Ovary (tissue), 9 donors: ENCODE measurements around the gene TM4SF18. TPM values are rescaled to one million over a fixed set of nuclear protein-coding genes. Genes with fewer than 3 reads are reported as not detected.

Experiments used
- DNase-seq, 5 donors: peaks; one replicate each; pipeline ENCODE4 v3.0.0-alpha.2; 2019 to 2020
- H3K27ac ChIP-seq, 2 donors: fragments of 200-600 bp; one replicate each; pipeline versions ENCODE4 v1.5.1 to v1.8.0; 2019 to 2022
- H3K27me3 ChIP-seq: fragments of 200-600 bp; one replicate; pipeline ENCODE4 v1.8.0; 2022
- H3K36me3 ChIP-seq: fragments of 200-600 bp; sonication (generic); one replicate; pipeline ENCODE4 v1.5.1; 2019
- H3K4me1 ChIP-seq: one replicate; pipeline ENCODE4 v1.8.1; 2013; ENCODE audit warnings: mild to moderate bottlenecking, moderate library complexity; ENCODE audit not compliant: insufficient read depth
- H3K4me3 ChIP-seq: fragments of 200-600 bp; sonication (generic); one replicate; pipeline ENCODE4 v1.5.1; 2017
- H3K9me3 ChIP-seq, 2 donors: fragments of 200-600 bp in 1 of 2; sonication (generic) in 1 of 2; one replicate each; pipeline versions ENCODE4 v1.5.1 to v1.8.1; 2013 to 2019; ENCODE audit warnings: mild to moderate bottlenecking in 1 of 2, moderate library complexity in 1 of 2
- EP300 ChIP-seq: sonication (generic); formaldehyde crosslinking; IDR thresholded peaks from one replicate; pipeline ENCODE4 v1.6.1; 2017; ENCODE audit warnings: antibody characterized with exemption
- POLR2A ChIP-seq: fragments of 450-650 bp; IDR thresholded peaks from one replicate; pipeline ENCODE4 v1.6.1; 2017; ENCODE audit warnings: antibody characterized with exemption, mild to moderate bottlenecking, moderate library complexity
- WGBS, 3 donors: extraction: QIAGEN DNeasy Blood & Tissue Kit in 1 of 3; methylation state at CpG; one replicate each; pipeline versions ENCODE4 v1.1.5 to v1.1.7; 2013 to 2017; 5-methylcytosine and 5-hydroxymethylcytosine counted together
- intact Hi-C, 4 donors: fragments of 100-400 bp; cut with DNase I; formaldehyde crosslinking; loops; one replicate each; pipeline versions ENCODE4 v1.11.0 to v1.15.1; 2022 to 2023
- polyA plus RNA-seq, 2 donors: library from polyadenylated mRNA; stranded (reverse); fragments of 200-250 nt in 1 of 2; fragments of 350-450 nt in 1 of 2; fragmentation: Illumina TruSeq in 1 of 2; extraction: RNeasy Lipid Tissue Mini Kit (QIAGEN cat#74804) in 1 of 2; gene quantifications; one replicate each; pipeline ENCODE4 v1.2.3, GENCODE V29; 2013 to 2014
- total RNA-seq, 7 donors: library from RNA; depleted of rRNA in 2 of 7; stranded (reverse); fragments of >200 nt in 2 of 7; fragmentation: NEBNext Ultra II Directional in 3 of 7; extraction: Animal tissue kit (Norgen Biotek cat#: 25700) in 3 of 7; gene quantifications; one replicate each; pipeline versions ENCODE4 v1.1.0 to v1.2.4, GENCODE V29; 2016 to 2023
- TF ChIP-seq, protein P1 (sequence below), 3 donors: fragments of 450-650 bp in 2 of 3; fragments of 200-600 bp in 1 of 3; IDR thresholded peaks; one replicate each; pipeline versions ENCODE4 v1.5.1 to v1.8.0; 2016 to 2022; ENCODE audit warnings: antibody characterized with exemption in 3 of 3, mild to moderate bottlenecking in 1 of 3
- donor health status: DM: no; HTN: no; CAD: no; lungs with moderate emphysema.
- donor health status: DM: no; HTN: no; CAD: no.
- donor health status: Bipolar disorder and iron deficiency.
- donor health status: DM: yes; HTN: yes; CAD: no.
- donor health status: DM: no; HTN: no; CAD: no.
- donor health status: DM: yes; HTN: yes; CAD: no.

The TM4SF18 gene
- total and polyA plus RNA-seq, 9 donors, result 2.4 to 16.3 (median 4.8) TPM

DNA sequence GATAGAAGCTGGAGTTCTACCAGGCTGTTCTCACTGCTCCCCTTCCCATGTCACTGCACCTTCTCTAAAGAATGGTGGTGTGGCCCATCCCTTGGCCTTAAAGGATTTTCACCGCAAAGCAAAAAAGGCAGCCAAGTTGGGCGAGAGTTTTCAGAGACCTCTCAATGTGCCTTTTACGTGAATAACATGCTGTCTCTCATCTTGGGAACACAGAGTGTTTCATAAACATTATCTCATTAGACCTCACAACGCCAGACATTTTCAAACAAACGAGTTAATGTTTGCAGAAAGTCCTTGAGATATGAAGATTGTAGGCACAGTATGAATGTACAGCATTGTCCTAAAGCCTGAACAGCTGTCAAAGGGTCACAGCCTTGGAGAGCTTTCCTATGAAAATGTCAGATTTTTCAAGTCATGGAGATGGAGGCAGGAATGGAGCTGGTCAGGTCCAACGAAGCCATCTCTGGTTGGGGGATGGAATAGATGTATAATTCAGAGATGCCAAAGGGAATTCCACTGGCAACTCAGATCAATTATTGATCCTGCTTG, 22.7 kb upstream of the TM4SF18 start:
- Histone ChIP-seq H3K27me3 (no peaks in the 10 kb centered on the region), H3K27ac (no peak overlapping the region), H3K9me3 (no peaks in the 10 kb centered on the region), H3K4me3 (no peak overlapping the region), H3K4me1 (peaks cover 5% of the 10 kb centered on the region), H3K36me3 (no peaks in the 10 kb centered on the region)
- no peak for DNase-seq
- no peak for TF ChIP-seq EP300
- TF ChIP-seq POLR2A, result no peak
- TF ChIP-seq, protein P1, sequence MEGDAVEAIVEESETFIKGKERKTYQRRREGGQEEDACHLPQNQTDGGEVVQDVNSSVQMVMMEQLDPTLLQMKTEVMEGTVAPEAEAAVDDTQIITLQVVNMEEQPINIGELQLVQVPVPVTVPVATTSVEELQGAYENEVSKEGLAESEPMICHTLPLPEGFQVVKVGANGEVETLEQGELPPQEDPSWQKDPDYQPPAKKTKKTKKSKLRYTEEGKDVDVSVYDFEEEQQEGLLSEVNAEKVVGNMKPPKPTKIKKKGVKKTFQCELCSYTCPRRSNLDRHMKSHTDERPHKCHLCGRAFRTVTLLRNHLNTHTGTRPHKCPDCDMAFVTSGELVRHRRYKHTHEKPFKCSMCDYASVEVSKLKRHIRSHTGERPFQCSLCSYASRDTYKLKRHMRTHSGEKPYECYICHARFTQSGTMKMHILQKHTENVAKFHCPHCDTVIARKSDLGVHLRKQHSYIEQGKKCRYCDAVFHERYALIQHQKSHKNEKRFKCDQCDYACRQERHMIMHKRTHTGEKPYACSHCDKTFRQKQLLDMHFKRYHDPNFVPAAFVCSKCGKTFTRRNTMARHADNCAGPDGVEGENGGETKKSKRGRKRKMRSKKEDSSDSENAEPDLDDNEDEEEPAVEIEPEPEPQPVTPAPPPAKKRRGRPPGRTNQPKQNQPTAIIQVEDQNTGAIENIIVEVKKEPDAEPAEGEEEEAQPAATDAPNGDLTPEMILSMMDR (IDR thresholded peaks at IDR 0.05), result no peak
- intact Hi-C loops, result loop anchor here in 1 of 4 donors (10.0 kb wide), 1 partner anchor 139 kb away; no protein-coding TSS in a partner anchor
- 17 to 35% (median 22%) methylated on average over 6 of the region's 6 CpGs for WGBS, 3 donors

DNA sequence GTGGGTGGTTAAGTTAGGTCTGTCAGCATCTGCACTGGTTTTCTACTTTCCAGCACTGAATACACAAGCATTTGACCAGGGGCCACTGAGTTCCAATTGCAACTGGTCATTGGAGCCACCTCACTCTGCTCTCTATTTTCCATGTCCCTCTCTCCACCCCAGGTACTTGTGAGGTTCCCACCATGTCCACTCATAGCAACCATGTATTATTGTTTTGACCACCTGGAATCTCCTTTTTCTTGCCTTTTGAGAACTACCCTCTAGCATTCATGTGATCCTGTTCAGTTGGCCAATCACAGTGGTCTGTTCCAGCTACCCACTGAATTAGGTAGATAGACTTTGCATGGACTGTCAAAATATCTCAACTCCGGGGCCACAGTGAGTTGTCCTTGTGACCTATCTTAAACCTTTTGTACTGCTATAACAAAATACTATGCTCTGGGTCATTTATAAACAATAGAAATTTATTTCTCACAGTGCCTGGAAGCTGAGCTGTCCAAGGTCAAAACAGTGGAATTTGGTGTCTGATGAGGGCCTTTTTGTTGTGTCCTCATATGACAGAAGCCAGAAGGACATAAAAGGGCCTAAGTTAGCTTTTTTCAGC, 20.2 kb upstream of the TM4SF18 start:
- Histone ChIP-seq H3K4me1 (peaks cover 5% of the 10 kb centered on the region), H3K36me3 (no peaks in the 10 kb centered on the region), H3K27me3 (no peaks in the 10 kb centered on the region), H3K9me3 (no peaks in the 10 kb centered on the region), H3K27ac (no peak overlapping the region), H3K4me3 (no peak overlapping the region)
- intact Hi-C loops, result loop anchor here in 1 of 4 donors (10.0 kb wide), 1 partner anchor 141 kb away; no protein-coding TSS in a partner anchor
- no peak for DNase-seq
- WGBS, 3 donors, result 7 to 31% (median 23%) methylated on average over 1 of the region's 1 CpG
- TF ChIP-seq, protein P1 (IDR thresholded peaks at IDR 0.05), result no peak
- TF ChIP-seq POLR2A, result no peak
- no peak for TF ChIP-seq EP300

DNA sequence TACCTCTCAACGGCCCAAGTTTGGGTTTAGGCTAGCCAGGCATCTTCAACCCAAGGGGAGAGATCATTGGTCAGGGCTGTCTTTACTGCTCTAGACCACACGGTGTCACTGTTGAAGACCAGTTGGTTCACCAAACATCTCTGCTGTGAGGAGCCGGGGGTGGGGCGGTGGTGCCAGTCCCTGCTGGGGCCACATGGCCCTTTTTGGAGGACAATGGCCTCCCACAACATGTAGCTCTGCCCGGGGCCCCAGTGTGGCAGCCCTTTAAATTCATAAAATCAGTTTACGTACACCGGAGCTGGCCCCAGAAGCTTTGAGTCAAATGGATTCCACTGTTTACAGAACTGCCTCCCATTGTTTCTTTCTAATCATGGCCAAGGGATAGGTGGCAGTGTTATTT, 19.1 kb upstream of the TM4SF18 start:
- Histone ChIP-seq H3K36me3 (no peaks in the 10 kb centered on the region), H3K27me3 (no peaks in the 10 kb centered on the region), H3K4me3 (no peak overlapping the region), H3K4me1 (peaks cover 5% of the 10 kb centered on the region), H3K27ac (no peak overlapping the region), H3K9me3 (no peaks in the 10 kb centered on the region)
- TF ChIP-seq, protein P1 (IDR thresholded peaks at IDR 0.05), result peak in 2 of 3 donors; percentile 16 to 54
- TF ChIP-seq POLR2A, result no peak
- peak; percentile 29 to 54 (median 44) for DNase-seq
- 52 to 54% (median 53%) methylated on average over 7 of the region's 7 CpGs for WGBS, 3 donors
- intact Hi-C loops, result loop anchor here in 1 of 4 donors (10.0 kb wide), 1 partner anchor 142 kb away; no protein-coding TSS in a partner anchor

DNA sequence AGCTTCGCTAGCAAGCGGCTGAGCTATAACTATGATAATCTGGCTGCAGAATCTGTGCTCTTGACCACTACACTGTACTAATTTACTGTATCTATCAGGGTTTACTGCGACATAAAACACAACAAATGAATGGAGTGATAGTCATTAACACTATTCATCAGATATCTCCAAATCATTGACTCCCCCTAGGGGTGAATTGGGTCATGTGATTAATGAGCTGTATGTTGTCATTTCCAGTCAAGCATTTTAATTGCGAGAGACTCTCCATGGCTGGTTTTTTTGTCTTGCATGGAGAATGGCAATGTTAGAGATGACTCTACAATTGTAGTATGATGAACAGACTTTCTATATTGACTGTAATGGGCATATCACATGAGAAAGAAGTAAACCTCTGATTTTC, 10.5 kb upstream of the TM4SF18 start:
- Histone ChIP-seq H3K27me3 (no peaks in the 10 kb centered on the region), H3K27ac (no peak overlapping the region), H3K4me3 (no peak overlapping the region), H3K4me1 (peaks cover 7% of the 10 kb centered on the region), H3K9me3 (no peaks in the 10 kb centered on the region), H3K36me3 (no peaks in the 10 kb centered on the region)
- TF ChIP-seq, protein P1 (IDR thresholded peaks at IDR 0.05), result no peak
- TF ChIP-seq EP300, result no peak
- TF ChIP-seq POLR2A, result no peak
- intact Hi-C loops, result no loop called here
- no peak for DNase-seq
- WGBS, 3 donors, result 92 to 96% (median 95%) methylated on average over 4 of the region's 4 CpGs
